Fibroblast of lung (primary cell): ENCODE measurements around the gene AHCYL1.

Experiments used
- EZH2 ChIP-seq: IDR thresholded peaks from 2 replicates; pipeline ENCODE4 v1.5.1; 2012; ENCODE audit warnings: low read length, control low read depth, mild to moderate bottlenecking; ENCODE audit errors: missing control alignments
- TF ChIP-seq, protein P1 (sequence below), 2 donors: IDR thresholded peaks in 1 of 2; conservative IDR thresholded peaks in 1 of 2; 1 replicate in 1 of 2; 2 replicates in 1 of 2; pipeline ENCODE4 v1.5.1; 2011 to 2012; ENCODE audit warnings: low read length in 2 of 2, control low read depth in 1 of 2, inconsistent platforms in 1 of 2, low read depth in 1 of 2, mild to moderate bottlenecking in 1 of 2

DNA sequence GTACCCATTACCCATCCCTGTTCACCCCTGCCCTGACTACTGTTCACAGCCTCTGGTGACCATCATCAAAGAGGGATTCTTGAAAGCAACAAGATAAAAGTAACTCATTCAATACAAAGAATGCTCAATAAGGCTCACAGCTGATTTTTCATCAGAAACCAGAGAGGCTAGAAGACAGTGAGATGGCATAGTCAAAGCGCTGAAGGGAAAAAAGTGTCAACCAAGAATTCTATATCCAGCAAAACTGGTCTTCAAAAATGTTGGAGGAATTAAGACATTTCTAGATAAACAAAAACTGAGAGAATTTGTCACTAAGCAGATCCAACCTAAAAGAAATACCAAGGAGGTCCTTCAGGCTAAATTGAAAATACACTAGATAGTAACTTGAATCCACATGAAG, 46.8 kb upstream of the AHCYL1 start:
- TF ChIP-seq, protein P1, sequence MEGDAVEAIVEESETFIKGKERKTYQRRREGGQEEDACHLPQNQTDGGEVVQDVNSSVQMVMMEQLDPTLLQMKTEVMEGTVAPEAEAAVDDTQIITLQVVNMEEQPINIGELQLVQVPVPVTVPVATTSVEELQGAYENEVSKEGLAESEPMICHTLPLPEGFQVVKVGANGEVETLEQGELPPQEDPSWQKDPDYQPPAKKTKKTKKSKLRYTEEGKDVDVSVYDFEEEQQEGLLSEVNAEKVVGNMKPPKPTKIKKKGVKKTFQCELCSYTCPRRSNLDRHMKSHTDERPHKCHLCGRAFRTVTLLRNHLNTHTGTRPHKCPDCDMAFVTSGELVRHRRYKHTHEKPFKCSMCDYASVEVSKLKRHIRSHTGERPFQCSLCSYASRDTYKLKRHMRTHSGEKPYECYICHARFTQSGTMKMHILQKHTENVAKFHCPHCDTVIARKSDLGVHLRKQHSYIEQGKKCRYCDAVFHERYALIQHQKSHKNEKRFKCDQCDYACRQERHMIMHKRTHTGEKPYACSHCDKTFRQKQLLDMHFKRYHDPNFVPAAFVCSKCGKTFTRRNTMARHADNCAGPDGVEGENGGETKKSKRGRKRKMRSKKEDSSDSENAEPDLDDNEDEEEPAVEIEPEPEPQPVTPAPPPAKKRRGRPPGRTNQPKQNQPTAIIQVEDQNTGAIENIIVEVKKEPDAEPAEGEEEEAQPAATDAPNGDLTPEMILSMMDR (conservative IDR thresholded peaks at IDR 0.05 in 1 of 2, IDR thresholded peaks at IDR 0.05 in 1 of 2; ENCODE audit: low read depth in 1 of 2, low read length in 2 of 2), result no peak
- TF ChIP-seq EZH2, result no peak
